ENCODE results near the gene KNCN.

The KNCN gene

DNA sequence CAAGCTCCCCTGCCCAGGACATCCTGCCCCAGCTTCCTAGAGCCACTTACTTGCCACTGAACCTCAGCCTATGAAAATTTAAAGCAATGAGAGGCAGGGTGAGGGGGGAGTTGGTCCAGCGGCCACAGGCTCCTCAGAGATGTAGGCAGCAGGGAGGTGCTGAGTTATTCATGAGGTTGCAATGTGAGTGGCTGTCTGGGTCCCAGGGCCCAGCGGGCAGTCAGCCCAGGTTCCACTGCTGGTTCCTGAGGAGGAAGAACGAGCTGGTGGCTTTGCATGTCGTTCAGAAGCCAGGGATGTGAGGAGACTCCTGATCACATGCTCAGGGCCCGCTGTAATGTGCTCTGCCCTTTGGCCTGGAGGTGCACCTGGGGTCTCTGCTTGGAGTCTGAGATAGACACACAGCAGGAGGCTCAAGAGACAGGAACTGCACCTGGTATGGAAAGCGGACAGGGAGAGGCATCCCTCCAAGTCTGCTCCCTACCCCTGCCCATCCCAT, at the start of gene KNCN:
Gene KNCN (minus strand): TSS at position 51 of the 499 bp plus-strand sequence. CDS start 432 bp downstream, outside the sequence.
- Mint-ChIP-seq H3K36me3 (ENCODE audit: low read depth) (no peaks in the 10 kb centered on the region), H3K4me1 (peaks cover 19% of the 10 kb centered on the region), H3K4me3 (no peak within 1 kb of the TSS), H3K9me3 (no peaks in the 10 kb centered on the region), H3K27me3 (ENCODE audit: low read depth, poor library complexity) (peaks cover 51% of the 10 kb centered on the region), H3K27ac (no peak within 1 kb of the TSS)
- TF ChIP-seq, protein P1, sequence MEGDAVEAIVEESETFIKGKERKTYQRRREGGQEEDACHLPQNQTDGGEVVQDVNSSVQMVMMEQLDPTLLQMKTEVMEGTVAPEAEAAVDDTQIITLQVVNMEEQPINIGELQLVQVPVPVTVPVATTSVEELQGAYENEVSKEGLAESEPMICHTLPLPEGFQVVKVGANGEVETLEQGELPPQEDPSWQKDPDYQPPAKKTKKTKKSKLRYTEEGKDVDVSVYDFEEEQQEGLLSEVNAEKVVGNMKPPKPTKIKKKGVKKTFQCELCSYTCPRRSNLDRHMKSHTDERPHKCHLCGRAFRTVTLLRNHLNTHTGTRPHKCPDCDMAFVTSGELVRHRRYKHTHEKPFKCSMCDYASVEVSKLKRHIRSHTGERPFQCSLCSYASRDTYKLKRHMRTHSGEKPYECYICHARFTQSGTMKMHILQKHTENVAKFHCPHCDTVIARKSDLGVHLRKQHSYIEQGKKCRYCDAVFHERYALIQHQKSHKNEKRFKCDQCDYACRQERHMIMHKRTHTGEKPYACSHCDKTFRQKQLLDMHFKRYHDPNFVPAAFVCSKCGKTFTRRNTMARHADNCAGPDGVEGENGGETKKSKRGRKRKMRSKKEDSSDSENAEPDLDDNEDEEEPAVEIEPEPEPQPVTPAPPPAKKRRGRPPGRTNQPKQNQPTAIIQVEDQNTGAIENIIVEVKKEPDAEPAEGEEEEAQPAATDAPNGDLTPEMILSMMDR (IDR thresholded peaks at IDR 0.05), result no peak
- DNase-seq, result no peak

DNA sequence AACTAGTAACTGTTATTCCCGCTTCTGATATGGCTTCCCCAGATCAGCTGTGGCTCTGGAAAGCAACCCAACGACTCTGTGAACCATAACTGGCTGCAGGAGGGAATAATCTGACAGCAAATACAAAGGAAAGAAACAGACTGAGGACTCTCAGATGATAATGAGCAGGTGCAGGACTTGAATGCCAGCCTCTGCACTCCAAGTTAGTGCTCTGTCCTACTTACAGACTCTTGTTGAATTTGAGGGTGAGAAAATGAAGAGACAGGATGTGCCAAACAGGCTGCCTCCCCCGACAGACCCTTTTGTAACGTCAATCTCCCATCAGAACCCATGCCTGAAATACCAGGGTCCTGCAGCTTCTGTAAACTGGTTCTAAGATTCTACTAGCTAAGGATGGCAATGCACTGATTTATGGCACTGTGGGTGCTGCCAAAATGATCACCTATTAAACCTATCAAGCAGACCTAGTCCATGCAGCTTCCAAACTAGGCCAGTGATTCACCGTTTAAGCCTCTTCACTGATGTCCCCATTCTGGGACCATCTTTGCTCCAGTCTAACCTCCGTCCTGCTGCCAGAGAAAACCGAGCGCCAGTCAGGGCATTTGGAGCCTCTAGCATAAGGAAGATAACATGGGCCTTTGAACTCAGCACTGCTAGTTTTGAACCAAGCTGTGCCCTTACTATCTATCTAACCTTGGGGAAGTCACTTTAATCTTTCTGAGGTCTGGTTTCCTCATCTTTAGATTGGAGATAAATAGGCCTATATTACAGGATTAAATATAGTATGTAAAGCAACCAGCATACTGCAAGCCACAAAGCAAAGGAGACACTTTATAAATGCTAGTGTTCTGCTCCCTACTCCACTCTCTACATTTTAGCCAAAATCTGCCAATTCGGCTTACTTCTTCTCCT, 47.9 kb upstream of the KNCN start:
- Mint-ChIP-seq H3K4me1 (peaks cover 32% of the 10 kb centered on the region), H3K27me3 (ENCODE audit: low read depth, poor library complexity) (peaks cover 7% of the 10 kb centered on the region), H3K27ac (no peak overlapping the region), H3K36me3 (ENCODE audit: low read depth) (no peaks in the 10 kb centered on the region), H3K9me3 (no peaks in the 10 kb centered on the region), H3K4me3 (no peak overlapping the region)
- no peak for DNase-seq
- TF ChIP-seq, protein P1 (IDR thresholded peaks at IDR 0.05), result no peak

DNA sequence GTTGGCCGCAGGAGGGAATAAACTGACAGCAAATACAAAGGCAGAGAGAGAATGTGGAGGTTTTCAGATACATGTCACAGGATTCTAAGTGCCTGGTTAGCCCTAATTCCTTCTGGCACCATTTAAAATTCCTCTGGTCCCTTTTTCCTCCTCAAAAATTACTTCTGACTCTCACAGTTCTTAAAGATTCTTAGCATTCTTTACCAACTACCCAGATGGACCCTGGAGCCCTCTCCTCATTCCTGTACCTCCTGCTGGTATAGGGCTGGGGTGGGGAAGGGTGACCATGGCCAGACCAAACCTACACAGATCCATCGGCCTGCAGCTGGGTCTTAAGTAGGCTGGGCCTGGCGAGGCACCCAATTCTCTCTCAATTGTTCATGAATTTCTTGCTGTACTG, 45.4 kb upstream of the KNCN start:
- Mint-ChIP-seq H3K4me1 (peaks cover 19% of the 10 kb centered on the region), H3K9me3 (no peaks in the 10 kb centered on the region), H3K36me3 (ENCODE audit: low read depth) (peaks cover 18% of the 10 kb centered on the region), H3K27ac (no peak overlapping the region), H3K4me3 (no peak overlapping the region), H3K27me3 (ENCODE audit: low read depth, poor library complexity) (peaks cover 7% of the 10 kb centered on the region)
- no peak for DNase-seq
- TF ChIP-seq, protein P1 (IDR thresholded peaks at IDR 0.05), result no peak

DNA sequence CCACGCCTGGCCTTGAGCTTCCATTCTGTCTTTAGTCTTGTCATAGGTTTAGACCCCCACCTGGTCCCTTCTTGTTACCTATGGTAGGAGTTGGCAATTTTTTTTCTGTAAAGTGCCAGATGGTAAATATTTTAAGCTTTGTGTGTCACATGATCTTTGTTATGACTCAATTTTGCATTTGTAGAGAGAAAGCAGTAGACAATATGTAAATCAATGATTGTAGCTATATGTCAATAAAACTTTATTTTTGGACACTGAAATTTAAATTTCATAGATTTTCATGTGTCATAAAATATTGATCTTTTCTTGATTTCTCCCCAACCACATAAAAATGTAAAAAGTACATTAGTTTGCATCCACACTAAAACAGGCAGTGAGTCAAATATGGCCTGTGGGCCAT, 44.6 kb upstream of the KNCN start:
- Mint-ChIP-seq H3K36me3 (ENCODE audit: low read depth) (peaks cover 26% of the 10 kb centered on the region), H3K4me1 (peaks cover 11% of the 10 kb centered on the region), H3K27me3 (ENCODE audit: low read depth, poor library complexity) (peaks cover 4% of the 10 kb centered on the region), H3K9me3 (no peaks in the 10 kb centered on the region), H3K27ac (no peak overlapping the region), H3K4me3 (no peak overlapping the region)
- DNase-seq, result no peak
- TF ChIP-seq, protein P1 (IDR thresholded peaks at IDR 0.05), result no peak

DNA sequence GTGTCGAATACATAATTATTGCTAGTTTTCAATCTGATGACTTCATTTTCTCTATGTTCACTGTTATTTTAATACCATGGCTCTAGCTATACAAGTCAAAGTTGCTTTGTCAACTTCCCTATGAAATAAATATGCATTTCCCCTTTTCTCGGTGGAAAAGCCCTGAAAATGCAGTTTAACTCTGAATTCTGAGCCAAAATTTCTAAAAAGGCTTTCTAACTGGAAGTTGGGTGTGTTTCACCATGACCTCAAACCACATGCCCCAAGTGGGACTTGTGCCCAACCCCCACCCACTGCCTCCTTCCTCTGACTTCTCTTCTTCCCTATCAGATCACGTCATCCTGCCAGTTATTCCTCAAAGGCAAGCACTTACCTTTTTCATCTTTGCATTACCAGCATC, 43.7 kb upstream of the KNCN start:
- no peak overlapping the region for H3K27ac Mint-ChIP-seq

More for the DNA sequence above, 43.7 kb upstream of the KNCN start:
- Mint-ChIP-seq H3K36me3 (ENCODE audit: low read depth) (peaks cover 28% of the 10 kb centered on the region), H3K4me1 (peaks cover 5% of the 10 kb centered on the region), H3K9me3 (no peaks in the 10 kb centered on the region), H3K27me3 (ENCODE audit: low read depth, poor library complexity) (peaks cover 4% of the 10 kb centered on the region), H3K4me3 (no peak overlapping the region)
- TF ChIP-seq, protein P1 (IDR thresholded peaks at IDR 0.05), result no peak
- no peak for DNase-seq
